ENCODE measurements around the gene CTNNA3.

DNA sequence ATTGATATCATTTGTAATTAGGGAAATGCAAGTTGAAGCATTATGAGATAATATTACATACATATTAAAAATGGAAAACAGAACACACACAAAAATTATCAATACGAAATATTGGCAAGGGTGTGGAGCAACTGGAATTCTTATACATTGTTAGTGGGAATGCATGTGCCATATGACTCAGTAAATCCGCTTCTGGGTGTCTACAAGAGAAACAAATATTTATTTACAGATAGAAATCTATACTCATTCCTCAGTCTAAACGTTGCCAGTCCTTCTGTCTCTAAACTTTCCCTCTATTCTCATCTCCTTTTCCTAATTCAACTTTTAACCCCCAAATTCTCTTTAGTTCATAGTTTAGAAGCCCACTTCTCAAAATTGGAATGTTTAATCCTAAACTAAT, 940.5 kb downstream of the CTNNA3 start:
- no peak for TF ChIP-seq POLR2AphosphoS5 (IDR thresholded peaks at IDR 0.05)
- TF ChIP-seq, protein P1, sequence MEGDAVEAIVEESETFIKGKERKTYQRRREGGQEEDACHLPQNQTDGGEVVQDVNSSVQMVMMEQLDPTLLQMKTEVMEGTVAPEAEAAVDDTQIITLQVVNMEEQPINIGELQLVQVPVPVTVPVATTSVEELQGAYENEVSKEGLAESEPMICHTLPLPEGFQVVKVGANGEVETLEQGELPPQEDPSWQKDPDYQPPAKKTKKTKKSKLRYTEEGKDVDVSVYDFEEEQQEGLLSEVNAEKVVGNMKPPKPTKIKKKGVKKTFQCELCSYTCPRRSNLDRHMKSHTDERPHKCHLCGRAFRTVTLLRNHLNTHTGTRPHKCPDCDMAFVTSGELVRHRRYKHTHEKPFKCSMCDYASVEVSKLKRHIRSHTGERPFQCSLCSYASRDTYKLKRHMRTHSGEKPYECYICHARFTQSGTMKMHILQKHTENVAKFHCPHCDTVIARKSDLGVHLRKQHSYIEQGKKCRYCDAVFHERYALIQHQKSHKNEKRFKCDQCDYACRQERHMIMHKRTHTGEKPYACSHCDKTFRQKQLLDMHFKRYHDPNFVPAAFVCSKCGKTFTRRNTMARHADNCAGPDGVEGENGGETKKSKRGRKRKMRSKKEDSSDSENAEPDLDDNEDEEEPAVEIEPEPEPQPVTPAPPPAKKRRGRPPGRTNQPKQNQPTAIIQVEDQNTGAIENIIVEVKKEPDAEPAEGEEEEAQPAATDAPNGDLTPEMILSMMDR (IDR thresholded peaks at IDR 0.05): no peak
